ENCODE measurements around the gene IGSF8. TPM values are rescaled to one million over a fixed set of nuclear protein-coding genes. Genes with fewer than 3 reads are reported as not detected.

The IGSF8 gene
- total RNA-seq, 2 donors from 2014 or later = 23.8 to 30.8 TPM

DNA sequence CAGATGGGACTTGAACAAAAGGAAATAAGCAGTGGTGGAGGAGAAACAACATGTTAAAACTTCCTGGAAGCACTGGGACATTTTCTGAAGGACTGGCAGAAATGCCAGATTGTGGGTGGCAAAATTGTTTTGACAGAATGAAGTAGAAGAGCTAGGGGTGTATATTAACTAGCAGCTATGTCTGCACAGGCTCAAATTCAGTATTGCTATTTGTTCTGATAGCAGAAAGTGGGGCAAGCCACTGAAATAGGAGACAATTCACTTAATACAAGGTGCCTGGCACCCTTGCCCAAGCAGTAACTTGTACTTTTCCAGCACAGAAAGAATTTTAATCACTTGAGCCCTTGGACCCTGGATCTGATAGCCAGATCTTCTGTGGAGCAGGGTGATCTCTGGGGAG, 54.9 kb downstream of the IGSF8 start:
- ATAC-seq (replicated peaks) = no peak
- Mint-ChIP-seq H3K4me3 (no peak overlapping the region), H3K9me3 (no peaks in the 10 kb centered on the region), H3K27me3 (peaks cover 5% of the 10 kb centered on the region), H3K4me1 (peaks cover 9% of the 10 kb centered on the region), H3K36me3 (ENCODE audit: low read depth) (no peaks in the 10 kb centered on the region), H3K27ac (no peak overlapping the region)

Other genes starting within 250 kb of the IGSF8 start
- gene VSIG8, start 236.0 kb downstream of the IGSF8 start, total RNA-seq = under 1 TPM in 1 of 2 donors, not detected in 1; 0.26 TPM
- gene CFAP45, start 198.5 kb downstream of the IGSF8 start, total RNA-seq = 1 to 10 TPM in 1 of 2 donors, under 1 TPM in 1; 0.78 to 3.6 TPM
- 100 to 1,000 TPM; 457 to 593 TPM for gene TAGLN2, start 173.1 kb downstream of the IGSF8 start, total RNA-seq
- not detected for gene IGSF9, start 153.0 kb downstream of the IGSF8 start, total RNA-seq
- gene SLAMF9, start 144.4 kb downstream of the IGSF8 start, total RNA-seq = not detected
- gene PIGM, start 66.6 kb downstream of the IGSF8 start, total RNA-seq = 1 to 10 TPM; 3.5 to 4.2 TPM
- gene KCNJ10, start 28.5 kb downstream of the IGSF8 start, total RNA-seq = not detected
- under 1 TPM in 1 of 2 donors, not detected in 1; 0.13 TPM for gene KCNJ9, start 17.1 kb downstream of the IGSF8 start, total RNA-seq
- not detected for gene ATP1A2, start 17.1 kb upstream of the IGSF8 start, total RNA-seq
- under 1 TPM in 1 of 2 donors, not detected in 1; 0.48 TPM for gene ATP1A4, start 53.0 kb upstream of the IGSF8 start, total RNA-seq
- not detected for gene CASQ1, start 92.0 kb upstream of the IGSF8 start, total RNA-seq
- gene PEA15, start 106.8 kb upstream of the IGSF8 start, total RNA-seq = 10 to 100 TPM; 48.7 to 49.4 TPM
- 100 to 1,000 TPM; 126 to 175 TPM for gene DCAF8, start 163.9 kb upstream of the IGSF8 start, total RNA-seq
- 10 to 100 TPM; 48.3 to 61.4 TPM for gene PEX19, start 186.5 kb upstream of the IGSF8 start, total RNA-seq
- 100 to 1,000 TPM; 136 to 178 TPM for gene COPA, start 244.6 kb upstream of the IGSF8 start, total RNA-seq
- gene NCSTN, start 244.8 kb upstream of the IGSF8 start, total RNA-seq = 10 to 100 TPM; 58.7 to 67.4 TPM